Progenitor cell of endocrine pancreas (in vitro differentiated cells): ENCODE measurements around the gene KRTAP5-7. TPM values are rescaled to one million over a fixed set of nuclear protein-coding genes. Genes with fewer than 3 reads are reported as not detected.
"Not testable (repeated sequence)": the region's sequence is repeated elsewhere in the genome, so short reads cannot be mapped to it uniquely, and the experiment has no call there.

ENCODE experiments used
- DNase-seq: peaks from one replicate; pipeline ENCODE4 v3.0.0; 2021; ENCODE audit warnings: low spot score; ENCODE audit not compliant: unreplicated experiment
- H3K27ac Mint-ChIP-seq: 2 replicates; pipeline ENCODE4 v1.8.0; 2021; ENCODE audit warnings: mild to moderate bottlenecking, moderate library complexity, mixed read lengths
- H3K27me3 Mint-ChIP-seq: 2 replicates; pipeline ENCODE4 v1.8.0; 2021; ENCODE audit warnings: mixed read lengths
- H3K36me3 Mint-ChIP-seq: 2 replicates; pipeline ENCODE4 v1.8.0; 2022; ENCODE audit warnings: mixed read lengths; ENCODE audit not compliant: insufficient read depth
- H3K4me1 Mint-ChIP-seq: 2 replicates; pipeline ENCODE4 v1.8.0; 2021; ENCODE audit warnings: low read depth, mixed read lengths
- H3K4me3 Mint-ChIP-seq: 2 replicates; pipeline ENCODE4 v1.8.0; 2021; ENCODE audit warnings: low read depth, mild to moderate bottlenecking, moderate library complexity, mixed read lengths
- H3K9me3 Mint-ChIP-seq: 2 replicates; pipeline ENCODE4 v1.8.0; 2021; ENCODE audit warnings: low read depth, mixed read lengths
- CTCF ChIP-seq: fragments of 200-600 bp; sonication (generic); IDR thresholded peaks from one replicate; pipeline ENCODE4 v1.5.0; 2021; ENCODE audit warnings: antibody characterized with exemption, mild to moderate bottlenecking; ENCODE audit not compliant: unreplicated experiment
- long read RNA-seq: library from polyadenylated mRNA; unstranded; transcript quantifications from one replicate; pipeline ENCODE4 v2.0.0, GENCODE V29; 2020
- total RNA-seq: library from RNA; stranded (reverse); gene quantifications from 2 replicates; pipeline ENCODE4 v1.2.1, GENCODE V29; 2021

The KRTAP5-7 gene
- total RNA-seq = 0.29 and 0.41 TPM in 2 replicates
- long read RNA-seq = 0 reads

GRCh38 chr11:71526796-71527575 is at the start of gene KRTAP5-7:
Gene KRTAP5-7, plus strand, starts transcription at chr11:71527267. Its CDS starts 34 bp downstream, at chr11:71527301.
- H3K27ac Mint-ChIP-seq, H3K9me3 Mint-ChIP-seq, H3K4me1 Mint-ChIP-seq, H3K36me3 Mint-ChIP-seq, DNase-seq, H3K27me3 Mint-ChIP-seq, H3K4me3 Mint-ChIP-seq: not testable (repeated sequence)

GRCh38 chr11:71477641-71478527 is 49.2 kb upstream of the KRTAP5-7 start:
- TF ChIP-seq CTCF = no peak
- no peak for DNase-seq
- peaks cover 8% of the 10 kb centered on the region for H3K4me1 Mint-ChIP-seq
- H3K9me3 Mint-ChIP-seq = no peaks in the 10 kb centered on the region
- no peaks in the 10 kb centered on the region for H3K27me3 Mint-ChIP-seq
- no peak overlapping the region for H3K4me3 Mint-ChIP-seq
- H3K27ac Mint-ChIP-seq = peak overlapping the region; percentile 25
- H3K36me3 Mint-ChIP-seq = peaks cover 26% of the 10 kb centered on the region

- no peak for DNase-seq
- no peak overlapping the region for H3K27ac Mint-ChIP-seq
Observed at GRCh38 chr11:71478528-71478840, 48.6 kb upstream of the KRTAP5-7 start.

GRCh38 chr11:71481101-71481960 is 45.7 kb upstream of the KRTAP5-7 start:
- peaks cover 46% of the 10 kb centered on the region for H3K36me3 Mint-ChIP-seq
- DNase-seq = no peak
- H3K4me1 Mint-ChIP-seq = peaks cover 8% of the 10 kb centered on the region
- TF ChIP-seq CTCF = no peak
- no peaks in the 10 kb centered on the region for H3K27me3 Mint-ChIP-seq
- H3K4me3 Mint-ChIP-seq = no peak overlapping the region
- peak overlapping the region; percentile 76 for H3K27ac Mint-ChIP-seq
- H3K9me3 Mint-ChIP-seq = no peaks in the 10 kb centered on the region

More at GRCh38 chr11:71478528-71478840, 48.6 kb upstream of the KRTAP5-7 start:
- Mint-ChIP-seq H3K4me1 (peaks cover 8% of the 10 kb centered on the region), H3K36me3 (peaks cover 30% of the 10 kb centered on the region), H3K4me3 (no peak overlapping the region), H3K9me3 (no peaks in the 10 kb centered on the region), H3K27me3 (no peaks in the 10 kb centered on the region)
- no peak for TF ChIP-seq CTCF

GRCh38 chr11:71482216-71482615 is 44.9 kb upstream of the KRTAP5-7 start:
- no peak overlapping the region for H3K27ac Mint-ChIP-seq
- H3K9me3 Mint-ChIP-seq = no peaks in the 10 kb centered on the region
- no peak overlapping the region for H3K4me3 Mint-ChIP-seq
- no peaks in the 10 kb centered on the region for H3K27me3 Mint-ChIP-seq
- no peak for TF ChIP-seq CTCF
- DNase-seq = no peak
- H3K4me1 Mint-ChIP-seq = peaks cover 8% of the 10 kb centered on the region
- peaks cover 47% of the 10 kb centered on the region for H3K36me3 Mint-ChIP-seq
